Measurements from ENCODE around the gene ADNP.
A peak's percentile ranks its signal among the peaks of the same experiment; 100 is the strongest.

Gene ADNP

GRCh38 chr20:50874111-50874757 is 57.0 kb downstream of the ADNP start:
- no peak overlapping the region for H3K27ac ChIP-seq
- POLR2A ChIA-PET (ENCODE audit: low non-redundant PET) = no interaction called here
- DNase-seq (ENCODE audit: low spot score) = no peak
- CTCF ChIA-PET = interaction anchor here (0.8 to 1.0 kb wide), 2 partner anchors 55 to 214 kb away, joined by 3 read pairs; no protein-coding TSS in a partner anchor
- no peak for TF ChIP-seq CTCF (conservative IDR thresholded peaks at IDR 0.05; ENCODE audit: low read depth)

- no peak for TF ChIP-seq CTCF (conservative IDR thresholded peaks at IDR 0.05; ENCODE audit: low read depth)
- H3K27ac ChIP-seq = no peak overlapping the region
- DNase-seq (ENCODE audit: low spot score) = no peak
- POLR2A ChIA-PET (ENCODE audit: low non-redundant PET) = no interaction called here
- CTCF ChIA-PET = interaction anchor here (0.8 to 1.6 kb wide), 3 partner anchors 55 to 213 kb away, joined by 3 to 5 read pairs (median 3); partner anchors contain the start of gene BCAS4
These were observed 57.7 kb downstream of the ADNP start for GRCh38 chr20:50873585-50873984.

- CTCF ChIA-PET = interaction anchor here (0.5 to 1.6 kb wide), 3 partner anchors 19 to 78 kb away, joined by 3 to 5 read pairs (median 4); partner anchors contain the start of gene BCAS4
- POLR2A ChIA-PET (ENCODE audit: low non-redundant PET) = no interaction called here
- no peak overlapping the region for H3K27ac ChIP-seq
- no peak for TF ChIP-seq CTCF (conservative IDR thresholded peaks at IDR 0.05; ENCODE audit: low read depth)
- DNase-seq (ENCODE audit: low spot score) = no peak
These were observed 58.4 kb downstream of the ADNP start for GRCh38 chr20:50872560-50873425.

- no peak for DNase-seq (ENCODE audit: low spot score)
- ChIA-PET POLR2A (ENCODE audit: low non-redundant PET) (no interaction called here), CTCF (interaction anchor here (0.6 to 0.9 kb wide), 2 partner anchors 47 to 76 kb away, joined by 3 to 4 read pairs; partner anchors contain the start of gene BCAS4)
- TF ChIP-seq CTCF (conservative IDR thresholded peaks at IDR 0.05; ENCODE audit: low read depth) = no peak
- H3K27ac ChIP-seq = peak overlapping the region; percentile 2; the same call in 1 of the 2 replicates
These were observed 60.6 kb downstream of the ADNP start for GRCh38 chr20:50870561-50871161.

- CTCF ChIA-PET = interaction anchor here (0.6 kb wide), 1 partner anchor 116 kb away, joined by 4 read pairs; no protein-coding TSS in a partner anchor
- TF ChIP-seq CTCF (conservative IDR thresholded peaks at IDR 0.05; ENCODE audit: low read depth) = no peak
- POLR2A ChIA-PET (ENCODE audit: low non-redundant PET) = no interaction called here
- H3K27ac ChIP-seq = peak overlapping the region; percentile 28
- DNase-seq (ENCODE audit: low spot score) = peak; percentile 59
These were observed 62.4 kb downstream of the ADNP start for GRCh38 chr20:50868509-50869495.

Measured in RWPE1 (cell line).